ENCODE data around the gene SH2D6. TPM values are rescaled to one million over a fixed set of nuclear protein-coding genes. Genes with fewer than 3 reads are reported as not detected.

SH2D6 gene
- polyA plus RNA-seq, 1 donor from 2014 or later: not detected

GRCh38 chr2:85472261-85472660, 53.7 kb downstream of the SH2D6 start:
- H3F3A ChIP-seq (ENCODE audit: insufficient read depth, low read length, poor library complexity, severe bottlenecking): no peaks in the 10 kb centered on the region
- no peaks in the 10 kb centered on the region for H3K36me3 ChIP-seq (ENCODE audit: insufficient read depth, low read length)
- no peak overlapping the region for H2AFZ ChIP-seq (ENCODE audit: low read depth, low read length)
- TF ChIP-seq SMC3 (conservative IDR thresholded peaks at IDR 0.05; ENCODE audit: poor library complexity) (no peak), RAD21 (conservative IDR thresholded peaks at IDR 0.05) (no peak), MXI1 (conservative IDR thresholded peaks at IDR 0.05; ENCODE audit: poor library complexity, severe bottlenecking) (no peak), POLR2AphosphoS5 (IDR thresholded peaks at IDR 0.05) (no peak), TAF1 (IDR thresholded peaks at IDR 0.05; ENCODE audit: low read depth) (no peak), EP300 (conservative IDR thresholded peaks at IDR 0.05; ENCODE audit: poor library complexity, severe bottlenecking) (no peak), EZH2 (IDR thresholded peaks at IDR 0.05; ENCODE audit: borderline replicate concordance, insufficient read depth, low read length, poor library complexity, severe bottlenecking) (no peak)
- TF ChIP-seq, protein P1, sequence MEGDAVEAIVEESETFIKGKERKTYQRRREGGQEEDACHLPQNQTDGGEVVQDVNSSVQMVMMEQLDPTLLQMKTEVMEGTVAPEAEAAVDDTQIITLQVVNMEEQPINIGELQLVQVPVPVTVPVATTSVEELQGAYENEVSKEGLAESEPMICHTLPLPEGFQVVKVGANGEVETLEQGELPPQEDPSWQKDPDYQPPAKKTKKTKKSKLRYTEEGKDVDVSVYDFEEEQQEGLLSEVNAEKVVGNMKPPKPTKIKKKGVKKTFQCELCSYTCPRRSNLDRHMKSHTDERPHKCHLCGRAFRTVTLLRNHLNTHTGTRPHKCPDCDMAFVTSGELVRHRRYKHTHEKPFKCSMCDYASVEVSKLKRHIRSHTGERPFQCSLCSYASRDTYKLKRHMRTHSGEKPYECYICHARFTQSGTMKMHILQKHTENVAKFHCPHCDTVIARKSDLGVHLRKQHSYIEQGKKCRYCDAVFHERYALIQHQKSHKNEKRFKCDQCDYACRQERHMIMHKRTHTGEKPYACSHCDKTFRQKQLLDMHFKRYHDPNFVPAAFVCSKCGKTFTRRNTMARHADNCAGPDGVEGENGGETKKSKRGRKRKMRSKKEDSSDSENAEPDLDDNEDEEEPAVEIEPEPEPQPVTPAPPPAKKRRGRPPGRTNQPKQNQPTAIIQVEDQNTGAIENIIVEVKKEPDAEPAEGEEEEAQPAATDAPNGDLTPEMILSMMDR (IDR thresholded peaks at IDR 0.05; ENCODE audit: poor library complexity, severe bottlenecking): no peak
- TF ChIP-seq, protein P2, sequence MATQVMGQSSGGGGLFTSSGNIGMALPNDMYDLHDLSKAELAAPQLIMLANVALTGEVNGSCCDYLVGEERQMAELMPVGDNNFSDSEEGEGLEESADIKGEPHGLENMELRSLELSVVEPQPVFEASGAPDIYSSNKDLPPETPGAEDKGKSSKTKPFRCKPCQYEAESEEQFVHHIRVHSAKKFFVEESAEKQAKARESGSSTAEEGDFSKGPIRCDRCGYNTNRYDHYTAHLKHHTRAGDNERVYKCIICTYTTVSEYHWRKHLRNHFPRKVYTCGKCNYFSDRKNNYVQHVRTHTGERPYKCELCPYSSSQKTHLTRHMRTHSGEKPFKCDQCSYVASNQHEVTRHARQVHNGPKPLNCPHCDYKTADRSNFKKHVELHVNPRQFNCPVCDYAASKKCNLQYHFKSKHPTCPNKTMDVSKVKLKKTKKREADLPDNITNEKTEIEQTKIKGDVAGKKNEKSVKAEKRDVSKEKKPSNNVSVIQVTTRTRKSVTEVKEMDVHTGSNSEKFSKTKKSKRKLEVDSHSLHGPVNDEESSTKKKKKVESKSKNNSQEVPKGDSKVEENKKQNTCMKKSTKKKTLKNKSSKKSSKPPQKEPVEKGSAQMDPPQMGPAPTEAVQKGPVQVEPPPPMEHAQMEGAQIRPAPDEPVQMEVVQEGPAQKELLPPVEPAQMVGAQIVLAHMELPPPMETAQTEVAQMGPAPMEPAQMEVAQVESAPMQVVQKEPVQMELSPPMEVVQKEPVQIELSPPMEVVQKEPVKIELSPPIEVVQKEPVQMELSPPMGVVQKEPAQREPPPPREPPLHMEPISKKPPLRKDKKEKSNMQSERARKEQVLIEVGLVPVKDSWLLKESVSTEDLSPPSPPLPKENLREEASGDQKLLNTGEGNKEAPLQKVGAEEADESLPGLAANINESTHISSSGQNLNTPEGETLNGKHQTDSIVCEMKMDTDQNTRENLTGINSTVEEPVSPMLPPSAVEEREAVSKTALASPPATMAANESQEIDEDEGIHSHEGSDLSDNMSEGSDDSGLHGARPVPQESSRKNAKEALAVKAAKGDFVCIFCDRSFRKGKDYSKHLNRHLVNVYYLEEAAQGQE (IDR thresholded peaks at IDR 0.05; ENCODE audit: borderline replicate concordance): no peak
- H3K9me2 ChIP-seq (ENCODE audit: insufficient read depth, low read length): no peaks in the 10 kb centered on the region
- no peak overlapping the region for H3K4me3 ChIP-seq (ENCODE audit: low read length)
- no peak overlapping the region for H3K4me2 ChIP-seq (ENCODE audit: low read length)
- no peak overlapping the region for H3K9ac ChIP-seq (ENCODE audit: low read length)
- H3K27ac ChIP-seq (ENCODE audit: low read length): no peak overlapping the region
- H3K27me3 ChIP-seq (ENCODE audit: insufficient read depth, low read depth, low read length): no peaks in the 10 kb centered on the region
- no peaks in the 10 kb centered on the region for H4K20me1 ChIP-seq (ENCODE audit: insufficient read depth)
- H3K9me3 ChIP-seq (ENCODE audit: low read length): no peaks in the 10 kb centered on the region
- H3K79me2 ChIP-seq (replicated peaks; ENCODE audit: insufficient read depth, low read length): no peaks in the 10 kb centered on the region

GRCh38 chr2:85475799-85476490, 57.4 kb downstream of the SH2D6 start:
- Histone ChIP-seq H3F3A (ENCODE audit: insufficient read depth, low read length, poor library complexity, severe bottlenecking) (no peaks in the 10 kb centered on the region), H3K4me2 (ENCODE audit: low read length) (no peak overlapping the region), H3K9me3 (ENCODE audit: low read length) (no peaks in the 10 kb centered on the region), H3K9ac (ENCODE audit: low read length) (no peak overlapping the region), H4K20me1 (ENCODE audit: insufficient read depth) (no peaks in the 10 kb centered on the region), H3K79me2 (replicated peaks; ENCODE audit: insufficient read depth, low read length) (no peaks in the 10 kb centered on the region), H3K27me3 (ENCODE audit: insufficient read depth, low read depth, low read length) (no peaks in the 10 kb centered on the region), H3K36me3 (ENCODE audit: insufficient read depth, low read length) (no peaks in the 10 kb centered on the region), H3K4me3 (ENCODE audit: low read length) (no peak overlapping the region), H3K27ac (ENCODE audit: low read length) (no peak overlapping the region), H3K9me2 (ENCODE audit: insufficient read depth, low read length) (no peaks in the 10 kb centered on the region), H2AFZ (ENCODE audit: low read depth, low read length) (no peak overlapping the region)
- no peak for TF ChIP-seq EP300 (conservative IDR thresholded peaks at IDR 0.05; ENCODE audit: poor library complexity, severe bottlenecking)
- no peak for TF ChIP-seq POLR2AphosphoS5 (IDR thresholded peaks at IDR 0.05)
- no peak for TF ChIP-seq EZH2 (IDR thresholded peaks at IDR 0.05; ENCODE audit: borderline replicate concordance, insufficient read depth, low read length, poor library complexity, severe bottlenecking)
- TF ChIP-seq, protein P1 (IDR thresholded peaks at IDR 0.05; ENCODE audit: poor library complexity, severe bottlenecking): no peak
- TF ChIP-seq MXI1 (conservative IDR thresholded peaks at IDR 0.05; ENCODE audit: poor library complexity, severe bottlenecking): no peak
- no peak for TF ChIP-seq SMC3 (conservative IDR thresholded peaks at IDR 0.05; ENCODE audit: poor library complexity)
- TF ChIP-seq RAD21 (conservative IDR thresholded peaks at IDR 0.05): no peak
- TF ChIP-seq, protein P2 (IDR thresholded peaks at IDR 0.05; ENCODE audit: borderline replicate concordance): no peak
- no peak for TF ChIP-seq TAF1 (IDR thresholded peaks at IDR 0.05; ENCODE audit: low read depth)
